ENCODE results near the gene P2RY2.

The P2RY2 gene

DNA sequence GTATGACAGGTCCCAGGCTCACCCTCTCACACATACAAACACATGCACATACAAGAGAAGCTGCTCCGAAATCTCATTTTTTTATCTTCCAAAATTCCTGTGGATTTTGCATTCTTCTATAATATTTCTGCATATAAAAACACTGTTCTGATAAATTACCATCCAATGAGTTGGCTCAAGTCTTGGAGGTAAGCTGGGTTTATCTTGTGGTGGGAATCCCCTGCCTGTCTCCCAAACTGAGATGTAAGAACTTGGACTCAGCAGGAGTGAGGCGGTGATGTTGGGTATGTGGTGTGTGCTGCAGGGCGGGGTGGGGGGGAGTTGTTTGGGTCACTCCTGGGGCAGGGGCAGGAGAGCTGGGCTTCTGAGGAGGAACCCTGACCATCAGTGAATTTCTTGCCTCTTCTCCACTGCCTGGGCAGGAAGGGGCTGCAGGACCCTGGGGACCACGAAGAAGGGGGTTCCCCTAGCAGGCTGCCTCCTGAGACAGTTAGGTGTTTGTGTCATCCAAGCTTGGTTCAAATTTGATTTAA lies 47.3 kb downstream of the P2RY2 start:
- TF ChIP-seq CSDC2 (CRISPR knock-in tag; IDR thresholded peaks at IDR 0.05) (no peak), OSR1 (CRISPR knock-in tag; IDR thresholded peaks at IDR 0.05) (no peak), ZNF565 (CRISPR knock-in tag; conservative IDR thresholded peaks at IDR 0.05; ENCODE audit: low read depth) (no peak), ZFP3 (CRISPR knock-in tag; IDR thresholded peaks at IDR 0.05) (no peak), TSHZ2 (CRISPR knock-in tag; IDR thresholded peaks at IDR 0.05) (no peak), PPARA (CRISPR knock-in tag; IDR thresholded peaks at IDR 0.05; ENCODE audit: borderline replicate concordance) (no peak), ESRRG (CRISPR knock-in tag; IDR thresholded peaks at IDR 0.05) (no peak), ZNF8 (CRISPR knock-in tag; IDR thresholded peaks at IDR 0.05) (no peak), GLIS3 (CRISPR knock-in tag; IDR thresholded peaks at IDR 0.05) (no peak)
- TF ChIP-seq, protein P1, sequence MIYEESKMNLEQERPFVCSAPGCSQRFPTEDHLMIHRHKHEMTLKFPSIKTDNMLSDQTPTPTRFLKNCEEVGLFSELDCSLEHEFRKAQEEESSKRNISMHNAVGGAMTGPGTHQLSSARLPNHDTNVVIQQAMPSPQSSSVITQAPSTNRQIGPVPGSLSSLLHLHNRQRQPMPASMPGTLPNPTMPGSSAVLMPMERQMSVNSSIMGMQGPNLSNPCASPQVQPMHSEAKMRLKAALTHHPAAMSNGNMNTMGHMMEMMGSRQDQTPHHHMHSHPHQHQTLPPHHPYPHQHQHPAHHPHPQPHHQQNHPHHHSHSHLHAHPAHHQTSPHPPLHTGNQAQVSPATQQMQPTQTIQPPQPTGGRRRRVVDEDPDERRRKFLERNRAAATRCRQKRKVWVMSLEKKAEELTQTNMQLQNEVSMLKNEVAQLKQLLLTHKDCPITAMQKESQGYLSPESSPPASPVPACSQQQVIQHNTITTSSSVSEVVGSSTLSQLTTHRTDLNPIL (CRISPR knock-in tag; IDR thresholded peaks at IDR 0.05; ENCODE audit: low read depth) = no peak
- TF ChIP-seq, protein P2, sequence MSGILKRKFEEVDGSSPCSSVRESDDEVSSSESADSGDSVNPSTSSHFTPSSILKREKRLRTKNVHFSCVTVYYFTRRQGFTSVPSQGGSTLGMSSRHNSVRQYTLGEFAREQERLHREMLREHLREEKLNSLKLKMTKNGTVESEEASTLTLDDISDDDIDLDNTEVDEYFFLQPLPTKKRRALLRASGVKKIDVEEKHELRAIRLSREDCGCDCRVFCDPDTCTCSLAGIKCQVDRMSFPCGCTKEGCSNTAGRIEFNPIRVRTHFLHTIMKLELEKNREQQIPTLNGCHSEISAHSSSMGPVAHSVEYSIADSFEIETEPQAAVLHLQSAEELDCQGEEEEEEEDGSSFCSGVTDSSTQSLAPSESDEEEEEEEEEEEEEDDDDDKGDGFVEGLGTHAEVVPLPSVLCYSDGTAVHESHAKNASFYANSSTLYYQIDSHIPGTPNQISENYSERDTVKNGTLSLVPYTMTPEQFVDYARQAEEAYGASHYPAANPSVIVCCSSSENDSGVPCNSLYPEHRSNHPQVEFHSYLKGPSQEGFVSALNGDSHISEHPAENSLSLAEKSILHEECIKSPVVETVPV (CRISPR knock-in tag; IDR thresholded peaks at IDR 0.05) = no peak
- TF ChIP-seq, protein P3, sequence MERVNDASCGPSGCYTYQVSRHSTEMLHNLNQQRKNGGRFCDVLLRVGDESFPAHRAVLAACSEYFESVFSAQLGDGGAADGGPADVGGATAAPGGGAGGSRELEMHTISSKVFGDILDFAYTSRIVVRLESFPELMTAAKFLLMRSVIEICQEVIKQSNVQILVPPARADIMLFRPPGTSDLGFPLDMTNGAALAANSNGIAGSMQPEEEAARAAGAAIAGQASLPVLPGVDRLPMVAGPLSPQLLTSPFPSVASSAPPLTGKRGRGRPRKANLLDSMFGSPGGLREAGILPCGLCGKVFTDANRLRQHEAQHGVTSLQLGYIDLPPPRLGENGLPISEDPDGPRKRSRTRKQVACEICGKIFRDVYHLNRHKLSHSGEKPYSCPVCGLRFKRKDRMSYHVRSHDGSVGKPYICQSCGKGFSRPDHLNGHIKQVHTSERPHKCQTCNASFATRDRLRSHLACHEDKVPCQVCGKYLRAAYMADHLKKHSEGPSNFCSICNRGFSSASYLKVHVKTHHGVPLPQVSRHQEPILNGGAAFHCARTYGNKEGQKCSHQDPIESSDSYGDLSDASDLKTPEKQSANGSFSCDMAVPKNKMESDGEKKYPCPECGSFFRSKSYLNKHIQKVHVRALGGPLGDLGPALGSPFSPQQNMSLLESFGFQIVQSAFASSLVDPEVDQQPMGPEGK (CRISPR knock-in tag; IDR thresholded peaks at IDR 0.05; ENCODE audit: borderline replicate concordance) = no peak
- no peak for ATAC-seq

DNA sequence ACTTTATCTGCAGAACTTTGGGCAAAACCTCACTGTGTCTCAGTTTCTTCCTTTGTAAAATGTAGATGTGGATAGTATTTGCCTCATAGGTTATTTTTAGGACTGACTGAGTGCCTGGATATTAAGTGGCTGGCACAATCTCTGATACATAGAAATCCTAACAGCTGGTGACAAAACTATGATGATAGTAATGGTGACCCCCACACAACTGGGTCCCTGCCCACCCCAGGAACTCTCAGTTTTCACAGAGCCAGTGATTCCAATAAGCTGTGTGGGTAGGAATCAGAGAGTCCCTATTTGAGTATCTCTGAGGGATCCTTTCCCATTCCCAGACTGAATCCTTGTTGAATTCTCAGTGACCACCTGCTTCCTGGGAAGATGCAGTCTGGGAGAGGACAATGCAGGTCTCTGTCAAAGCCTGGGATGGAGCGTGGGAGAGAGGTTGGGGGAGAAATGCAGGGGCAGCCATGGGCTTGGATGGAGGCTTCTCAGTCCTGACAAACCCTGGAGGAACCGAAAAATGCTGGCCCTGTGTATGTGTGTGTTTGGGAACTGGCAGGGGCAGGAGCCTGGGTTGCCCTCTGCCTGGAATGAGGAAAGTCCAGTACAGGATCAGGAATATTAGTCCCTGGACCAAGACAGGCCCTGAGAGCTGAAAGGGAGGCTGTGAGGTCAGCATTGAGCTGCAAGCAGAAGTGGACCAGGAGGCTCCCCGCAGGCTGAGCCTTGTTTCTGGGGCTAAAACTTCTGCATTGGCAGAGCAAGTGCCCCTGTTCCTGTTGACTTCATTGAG lies 48.0 kb downstream of the P2RY2 start:
- no peak for TF ChIP-seq ZC3H10 (CRISPR knock-in tag; IDR thresholded peaks at IDR 0.05)
- no peak for TF ChIP-seq SNAI2 (CRISPR knock-in tag; IDR thresholded peaks at IDR 0.05)
- no peak for TF ChIP-seq ESRRG (CRISPR knock-in tag; IDR thresholded peaks at IDR 0.05)
- no peak for TF ChIP-seq BACH2 (CRISPR knock-in tag; IDR thresholded peaks at IDR 0.05; ENCODE audit: borderline replicate concordance)
- TF ChIP-seq CSDC2 (CRISPR knock-in tag; IDR thresholded peaks at IDR 0.05) = no peak
- TF ChIP-seq RARB (CRISPR knock-in tag; IDR thresholded peaks at IDR 0.05) = no peak
- TF ChIP-seq, protein P4, sequence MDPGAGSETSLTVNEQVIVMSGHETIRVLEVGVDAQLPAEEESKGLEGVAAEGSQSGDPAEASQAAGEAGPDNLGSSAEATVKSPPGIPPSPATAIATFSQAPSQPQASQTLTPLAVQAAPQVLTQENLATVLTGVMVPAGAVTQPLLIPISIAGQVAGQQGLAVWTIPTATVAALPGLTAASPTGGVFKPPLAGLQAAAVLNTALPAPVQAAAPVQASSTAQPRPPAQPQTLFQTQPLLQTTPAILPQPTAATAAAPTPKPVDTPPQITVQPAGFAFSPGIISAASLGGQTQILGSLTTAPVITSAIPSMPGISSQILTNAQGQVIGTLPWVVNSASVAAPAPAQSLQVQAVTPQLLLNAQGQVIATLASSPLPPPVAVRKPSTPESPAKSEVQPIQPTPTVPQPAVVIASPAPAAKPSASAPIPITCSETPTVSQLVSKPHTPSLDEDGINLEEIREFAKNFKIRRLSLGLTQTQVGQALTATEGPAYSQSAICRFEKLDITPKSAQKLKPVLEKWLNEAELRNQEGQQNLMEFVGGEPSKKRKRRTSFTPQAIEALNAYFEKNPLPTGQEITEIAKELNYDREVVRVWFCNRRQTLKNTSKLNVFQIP (CRISPR knock-in tag; IDR thresholded peaks at IDR 0.05; ENCODE audit: borderline replicate concordance, low read depth) = no peak
- TF ChIP-seq GLIS3 (CRISPR knock-in tag; IDR thresholded peaks at IDR 0.05) = no peak
- TF ChIP-seq ZNF565 (CRISPR knock-in tag; conservative IDR thresholded peaks at IDR 0.05; ENCODE audit: low read depth) = no peak
- TF ChIP-seq, protein P3 (CRISPR knock-in tag; IDR thresholded peaks at IDR 0.05; ENCODE audit: borderline replicate concordance) = no peak
- no peak for TF ChIP-seq TSHZ2 (CRISPR knock-in tag; IDR thresholded peaks at IDR 0.05)
- no peak for TF ChIP-seq ISL1 (CRISPR knock-in tag; IDR thresholded peaks at IDR 0.05)
- ATAC-seq = no peak
